ENCODE measurements around the gene IL18.
"Not testable (repeated sequence)": the region's sequence is repeated elsewhere in the genome, so short reads cannot be mapped to it uniquely, and the experiment has no call there.

The IL18 gene

DNA sequence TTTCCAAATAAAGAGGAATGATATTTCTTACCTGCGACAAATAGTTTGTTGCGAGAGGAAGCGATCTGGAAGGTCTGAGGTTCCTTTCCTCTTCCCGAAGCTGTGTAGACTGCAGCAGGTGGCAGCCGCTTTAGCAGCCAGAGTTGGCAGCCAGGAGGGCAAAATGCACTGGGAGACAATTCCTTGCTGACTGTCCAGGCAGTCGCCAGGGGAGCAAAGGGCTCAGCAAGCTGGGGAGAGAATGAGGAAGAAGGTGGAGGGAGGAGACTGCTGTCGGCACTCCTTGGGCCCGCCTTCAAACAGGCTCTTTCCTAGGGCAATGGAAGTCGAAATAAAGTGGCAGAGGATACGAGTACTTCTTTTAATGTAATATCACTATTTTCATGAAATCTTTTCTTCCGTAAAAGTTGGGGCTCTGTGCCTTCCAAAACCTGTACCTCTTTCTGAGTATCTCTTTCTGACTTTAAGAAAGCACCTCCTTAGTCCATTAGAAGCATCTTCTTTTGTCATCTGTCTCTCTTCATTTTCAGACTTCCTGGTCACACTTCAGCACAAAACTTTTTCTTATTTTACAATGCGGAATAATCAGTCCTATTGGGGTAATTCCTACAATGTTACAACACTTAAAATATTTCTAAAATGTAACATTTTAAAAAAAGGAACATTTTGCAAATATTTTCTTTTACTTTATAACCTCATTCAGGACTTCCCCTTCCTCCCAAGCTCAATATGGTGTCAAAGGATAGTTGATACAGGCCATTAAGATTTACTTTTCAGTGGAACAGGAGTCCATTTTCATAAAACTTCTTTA, at the start of gene IL18:
IL18 (minus strand) TSS at position 220 of the 811 bp plus-strand sequence. CDS start 9,041 bp downstream, outside the sequence.
- DNase-seq: no peak

DNA sequence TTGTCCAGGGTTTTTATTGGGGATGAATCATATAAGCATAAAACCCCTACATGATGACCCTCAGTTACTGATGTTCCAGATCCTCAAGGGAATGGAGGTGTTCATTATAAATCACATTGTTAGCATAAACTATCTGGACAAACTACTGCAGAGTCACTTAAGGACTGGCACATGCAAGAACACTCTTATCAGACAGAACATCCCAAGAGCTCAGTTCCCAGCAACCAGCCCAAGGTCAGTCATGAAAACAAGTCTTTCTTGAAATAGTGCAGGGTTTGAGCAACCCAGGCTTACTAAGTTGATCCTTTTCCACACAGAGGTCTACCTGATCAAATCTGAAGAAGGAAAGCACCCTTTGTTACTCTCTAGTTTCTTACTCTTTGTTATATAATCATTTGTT, 48.8 kb upstream of the IL18 start:
- no peak for DNase-seq

DNA sequence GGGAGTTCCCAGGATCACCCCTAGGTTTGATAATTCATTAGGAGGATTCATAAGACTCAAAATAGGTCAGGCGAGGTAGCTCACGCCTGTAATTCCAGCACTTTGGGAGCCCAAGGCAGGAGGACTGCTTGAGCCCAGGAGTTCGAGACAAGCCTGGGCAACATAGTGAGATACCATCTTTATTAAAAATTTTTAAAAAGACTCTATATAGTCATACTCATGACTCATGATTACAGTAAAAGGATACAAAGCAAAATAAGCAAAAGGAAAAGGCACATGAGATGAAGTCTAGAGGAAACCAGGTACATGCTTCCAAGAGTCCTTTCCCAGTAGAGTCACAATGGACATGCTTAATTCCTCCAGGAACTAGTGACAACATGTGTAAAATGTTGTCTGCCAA, 48.4 kb upstream of the IL18 start:
- no peak for DNase-seq

DNA sequence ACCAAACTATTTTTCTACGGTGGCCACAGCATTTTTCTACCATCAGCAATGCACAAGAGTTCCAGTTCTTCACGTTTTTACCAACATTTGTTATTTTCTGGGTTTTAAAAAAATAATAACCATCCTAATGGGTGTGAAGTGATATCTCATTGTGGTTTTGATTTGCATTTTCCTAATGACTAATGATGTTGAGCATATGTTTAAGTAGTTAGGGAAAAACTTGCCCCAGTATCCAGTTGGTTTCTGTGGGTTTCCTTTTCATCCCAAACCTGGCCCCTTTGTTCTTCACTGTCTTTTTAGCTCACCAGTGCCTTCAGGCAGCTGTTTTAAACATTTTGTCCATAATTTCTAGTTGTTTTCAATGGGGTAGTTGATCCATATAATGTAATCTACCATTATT, 47.6 kb upstream of the IL18 start:
- no peak for DNase-seq

DNA sequence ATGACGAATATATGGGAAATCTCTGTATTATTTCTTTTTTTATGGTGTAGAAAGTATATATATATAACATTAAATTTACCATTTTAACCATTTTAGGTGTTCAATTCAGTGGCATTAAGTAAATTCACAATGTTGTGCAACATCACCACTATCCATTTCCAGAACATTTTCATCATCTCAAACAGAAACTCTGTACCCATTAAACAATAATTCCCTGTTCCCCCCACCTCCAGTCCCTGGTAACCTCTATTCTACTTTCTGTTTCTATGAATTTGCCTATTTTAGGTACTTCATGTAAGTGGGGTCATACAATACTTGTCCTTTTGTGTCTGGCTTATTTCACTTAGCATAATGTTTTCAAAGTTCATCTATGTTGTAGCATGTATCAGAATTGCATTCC, 47.0 kb upstream of the IL18 start:
- DNase-seq: no peak

DNA sequence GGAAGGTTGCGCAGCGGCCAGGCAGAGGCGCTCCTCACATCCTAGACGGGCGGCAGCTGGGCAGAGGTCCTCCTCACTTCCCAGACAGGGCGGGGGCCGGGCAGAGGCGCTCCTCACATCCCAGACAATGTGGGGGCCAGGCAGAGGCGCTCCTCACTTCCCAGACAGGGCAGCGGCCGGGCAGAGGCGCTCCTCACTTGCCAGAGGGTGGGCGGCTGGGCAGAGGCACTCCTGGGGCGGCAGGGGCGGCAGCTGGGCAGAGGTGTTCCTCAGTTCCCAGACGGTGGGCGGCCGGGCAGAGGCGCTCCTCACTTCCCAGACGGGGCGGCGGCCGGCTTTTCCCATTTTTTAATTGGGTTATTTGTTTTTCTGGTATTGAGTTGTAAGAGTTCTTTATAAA, 42.2 kb upstream of the IL18 start:
- DNase-seq: no peak

DNA sequence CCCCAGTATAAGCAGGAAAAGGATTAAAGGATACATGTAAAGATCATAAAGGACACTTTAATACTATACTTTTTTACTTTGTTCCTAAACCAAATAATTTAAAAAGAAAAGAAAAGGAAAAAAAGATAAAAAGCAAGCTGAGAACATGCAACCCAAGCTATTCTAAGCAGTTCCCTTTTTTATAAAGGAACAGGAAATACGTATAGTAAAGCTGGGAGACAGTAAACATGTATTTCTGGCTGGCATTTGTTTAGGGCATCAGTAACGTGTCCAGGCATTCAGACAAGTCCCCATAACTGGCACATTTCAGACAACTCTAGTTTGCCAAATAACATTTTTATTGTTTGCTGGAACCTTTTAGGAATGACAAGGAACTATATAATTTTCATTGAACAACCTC, 36.4 kb upstream of the IL18 start:
- DNase-seq: no peak

DNA sequence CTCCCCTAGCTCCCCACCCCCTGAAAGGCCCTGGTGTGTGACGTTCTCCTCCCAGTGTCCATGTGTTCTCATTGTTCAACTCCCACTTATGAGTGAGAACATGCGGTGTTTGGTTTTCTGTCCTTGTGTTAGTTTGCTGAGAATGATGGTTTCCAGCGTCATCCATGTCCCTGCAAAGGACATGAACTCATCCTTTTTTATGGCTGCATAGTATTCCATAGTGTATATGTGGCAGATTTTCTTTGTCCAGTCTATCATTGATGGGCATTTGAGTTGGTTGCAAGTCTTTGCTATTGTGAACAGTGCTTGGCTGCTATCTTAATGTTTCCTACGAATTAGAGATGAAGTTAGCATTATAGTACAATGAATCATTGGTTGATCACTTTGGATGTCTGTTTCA, 35.2 kb upstream of the IL18 start:
- not testable (repeated sequence) for DNase-seq

DNA sequence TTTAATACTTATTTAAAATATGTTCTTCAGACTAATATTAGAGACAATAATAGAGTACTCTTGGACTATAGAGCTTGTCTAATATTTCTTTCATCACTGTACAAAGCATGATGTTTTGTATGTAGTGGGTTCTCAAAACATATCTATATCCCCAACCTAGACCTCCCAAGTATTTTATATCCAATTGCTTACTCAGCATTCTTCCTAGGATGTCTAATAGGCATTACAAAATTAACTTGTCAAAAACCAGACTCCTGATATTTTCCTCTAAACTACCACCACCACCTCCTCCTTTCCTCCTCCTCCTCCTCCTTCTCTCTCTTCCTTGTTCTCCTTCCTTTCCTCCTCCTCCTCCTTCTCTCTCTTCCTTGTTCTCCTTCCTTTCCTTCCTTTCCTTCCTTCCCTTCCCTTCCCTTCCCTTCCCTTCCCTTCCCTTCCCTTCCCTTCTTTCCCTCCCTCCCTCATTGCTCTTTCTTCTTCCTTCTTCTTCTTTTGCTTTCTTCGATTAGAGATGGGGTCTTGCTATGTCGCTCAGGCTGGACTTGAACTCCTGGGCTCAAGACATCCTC, 32.7 kb upstream of the IL18 start:
- no peak for DNase-seq

DNA sequence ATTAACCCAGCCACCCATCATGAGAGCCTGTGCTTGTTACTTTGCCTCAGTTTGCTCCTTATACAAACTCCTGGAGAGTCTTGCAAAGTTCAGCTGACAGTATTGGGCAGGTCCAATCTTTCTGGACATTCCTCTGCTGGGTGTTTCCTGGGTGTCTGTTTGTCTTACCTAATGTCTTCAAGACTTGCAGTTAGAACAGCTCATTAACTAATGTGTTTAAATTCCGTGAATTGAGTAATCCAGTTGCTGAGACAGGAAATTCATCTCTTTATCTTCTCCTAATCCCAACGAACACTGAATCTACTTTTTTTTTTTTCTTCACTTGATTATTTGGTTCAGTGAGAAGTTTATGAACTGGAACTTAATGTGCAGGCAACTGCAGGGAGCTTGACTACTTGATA, 32.1 kb upstream of the IL18 start:
- no peak for DNase-seq

DNA sequence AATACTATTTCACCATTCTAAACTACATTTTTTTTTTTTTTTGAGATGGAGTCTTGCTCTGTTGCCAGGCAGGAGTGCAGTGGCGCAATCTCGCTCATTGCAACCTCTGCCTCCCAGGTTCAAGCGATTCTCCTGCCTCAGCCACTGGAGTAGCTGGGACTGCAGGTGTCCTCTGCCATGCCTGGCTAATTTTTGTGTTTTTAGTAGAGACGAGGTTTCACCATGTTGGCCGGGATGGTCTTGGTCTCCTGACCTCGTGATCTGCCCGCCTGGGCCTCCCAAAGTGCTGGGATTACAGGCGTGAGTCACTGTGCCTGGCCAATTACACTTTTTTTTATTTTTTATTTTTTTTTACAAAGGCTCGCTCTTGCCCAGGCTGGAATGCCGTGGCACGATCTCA, 31.2 kb upstream of the IL18 start:
- DNase-seq: not testable (repeated sequence)

DNA sequence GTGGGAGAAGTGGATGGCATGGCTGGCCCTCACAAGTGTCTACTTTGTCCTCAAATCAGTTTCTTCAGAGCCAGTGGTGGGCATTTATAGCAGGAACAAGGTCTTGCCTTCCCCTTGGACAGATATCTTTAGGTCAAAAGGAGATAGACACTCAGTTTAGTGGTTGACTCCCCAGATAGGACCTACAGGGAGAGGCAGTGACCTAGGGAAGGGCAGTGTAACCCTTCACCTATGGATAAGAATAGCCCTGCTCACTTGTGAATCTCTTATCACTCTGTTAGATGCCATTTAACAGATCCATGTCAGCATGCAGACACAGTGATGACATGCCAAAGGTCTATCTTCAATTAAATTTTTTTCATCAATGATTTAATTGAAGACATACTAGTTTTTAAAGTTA, 22.4 kb upstream of the IL18 start:
- DNase-seq: no peak

DNA sequence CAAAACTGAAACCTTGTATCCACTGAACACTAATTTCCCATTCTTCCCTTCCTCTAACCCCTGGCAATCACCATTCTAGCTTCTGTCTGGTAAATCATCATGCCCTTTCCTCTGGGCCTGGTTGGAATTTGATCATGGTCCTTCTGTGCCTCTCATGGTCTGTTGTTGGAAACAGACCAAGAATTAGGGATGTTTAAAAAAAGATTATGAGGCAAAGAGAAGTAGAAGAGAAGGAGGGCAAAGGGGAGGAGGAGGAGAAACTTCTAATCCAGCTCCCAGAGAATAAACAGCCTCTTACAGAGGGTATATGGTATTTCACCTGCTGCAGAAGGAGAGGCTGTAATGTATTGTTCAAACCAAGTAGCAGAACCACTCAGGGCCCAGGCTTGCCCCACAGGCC, 22.0 kb upstream of the IL18 start:
- no peak for DNase-seq

DNA sequence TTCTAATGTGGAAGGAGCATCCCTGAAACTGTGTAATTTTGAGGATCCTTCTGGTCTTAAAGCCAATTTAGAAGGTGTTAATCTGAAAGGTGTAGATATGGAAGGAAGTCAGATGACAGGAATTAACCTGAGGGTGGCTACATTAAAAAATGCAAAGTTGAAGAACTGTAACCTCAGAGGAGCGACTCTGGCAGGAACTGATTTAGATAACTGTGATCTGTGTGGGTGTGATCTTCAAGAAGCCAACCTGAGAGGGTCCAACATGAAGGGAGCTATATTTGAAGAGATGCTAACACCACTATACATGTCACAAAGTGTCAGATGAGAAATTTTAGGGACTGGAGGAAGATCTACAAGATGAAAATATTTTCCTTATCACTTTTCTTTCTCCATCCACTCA, 19.0 kb upstream of the IL18 start:
- DNase-seq: no peak

DNA sequence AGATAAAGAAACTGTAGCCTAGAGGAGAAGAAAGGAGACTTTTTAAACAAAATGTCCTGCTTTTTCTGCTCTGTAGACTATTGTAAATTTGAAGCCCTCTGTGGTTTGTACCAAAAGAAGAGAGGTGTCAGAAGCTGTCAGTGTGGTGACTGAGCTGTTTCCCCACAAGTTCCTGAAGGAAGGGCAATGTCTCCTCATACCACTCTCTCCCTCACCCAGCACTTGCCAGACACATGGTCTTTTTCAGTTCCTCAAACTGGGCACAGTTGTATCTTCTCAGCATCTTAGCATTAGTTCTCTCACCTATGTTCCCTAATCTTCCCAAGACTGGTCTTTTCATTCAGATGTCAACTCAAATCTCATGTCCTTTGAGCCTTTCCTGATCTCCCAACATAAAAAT, 15.7 kb upstream of the IL18 start:
- no peak for DNase-seq

DNA sequence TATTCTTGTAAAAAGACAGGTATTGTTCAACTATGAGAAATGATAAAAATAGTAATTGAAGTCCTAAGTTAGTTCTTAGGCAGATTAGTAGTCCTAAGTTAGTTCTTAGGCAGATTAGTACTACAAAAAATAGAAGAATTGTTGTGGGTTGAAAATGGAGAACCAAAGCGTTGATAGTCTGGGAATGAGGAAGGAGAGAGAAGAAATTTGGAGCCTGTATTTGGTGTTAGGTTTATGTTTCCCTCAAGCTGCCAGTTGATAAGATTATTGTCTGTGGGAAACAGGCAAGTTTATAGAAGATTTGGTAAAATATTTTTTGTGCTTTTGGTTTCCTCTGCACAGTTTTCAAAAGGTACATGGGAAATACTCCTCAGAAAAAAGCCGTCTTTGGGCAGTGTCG, 15.0 kb upstream of the IL18 start:
- DNase-seq: no peak

DNA sequence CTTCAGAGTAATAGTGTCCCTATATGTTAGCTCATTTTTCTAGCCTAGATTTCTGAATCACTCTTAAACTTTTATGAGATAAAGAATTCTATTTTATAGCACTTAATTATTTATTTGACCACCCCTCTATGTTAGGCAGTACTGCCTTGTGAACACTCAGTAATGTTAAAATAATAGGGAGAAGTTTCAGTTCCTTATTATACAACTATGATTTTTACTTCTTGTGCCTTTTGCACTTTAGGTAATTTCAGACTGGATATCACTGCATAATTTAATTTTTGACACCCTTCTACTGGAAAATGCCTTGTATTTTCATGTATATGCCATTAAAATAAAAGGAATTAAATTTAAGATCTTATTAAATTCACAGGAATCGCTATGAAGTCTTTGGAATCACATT, 14.5 kb upstream of the IL18 start:
- DNase-seq: no peak

DNA sequence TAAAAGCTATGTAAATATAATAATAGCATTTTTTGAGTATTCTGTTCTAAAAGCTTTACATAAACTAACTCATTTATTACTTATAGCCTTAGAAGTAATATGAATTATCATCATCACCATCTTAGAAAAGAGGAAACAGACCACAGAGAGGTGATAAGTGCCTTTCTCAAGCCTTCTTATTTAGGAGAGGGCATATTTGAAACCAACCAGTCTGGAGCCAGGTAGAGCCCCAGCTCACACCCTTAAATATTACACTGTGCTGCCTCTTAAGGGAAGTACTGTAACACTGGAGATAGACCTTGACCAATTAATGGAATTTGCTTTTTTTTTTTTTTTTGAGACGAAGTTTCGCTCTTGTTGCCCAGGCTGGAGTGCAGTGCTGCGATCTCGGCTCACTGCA, 13.7 kb upstream of the IL18 start:
- DNase-seq: no peak

DNA sequence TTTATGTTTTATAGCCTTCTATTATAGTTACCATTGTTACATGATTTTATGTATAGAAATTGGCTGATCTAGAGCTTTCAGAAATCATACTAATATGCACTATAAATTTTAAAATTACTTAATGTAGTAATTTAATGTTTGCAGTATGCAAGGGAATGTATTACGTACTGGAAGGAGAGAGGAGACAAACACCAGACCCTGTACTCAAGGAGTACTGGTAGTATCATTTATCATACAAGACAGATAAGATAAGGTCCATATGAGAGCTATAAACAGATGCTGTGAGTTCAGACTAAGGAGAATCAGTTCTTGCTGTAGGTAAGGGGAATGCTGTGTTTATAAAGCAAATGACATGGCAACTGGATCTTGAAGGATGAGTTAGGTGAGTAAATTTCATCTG, 12.2 kb upstream of the IL18 start:
- no peak for DNase-seq

DNA sequence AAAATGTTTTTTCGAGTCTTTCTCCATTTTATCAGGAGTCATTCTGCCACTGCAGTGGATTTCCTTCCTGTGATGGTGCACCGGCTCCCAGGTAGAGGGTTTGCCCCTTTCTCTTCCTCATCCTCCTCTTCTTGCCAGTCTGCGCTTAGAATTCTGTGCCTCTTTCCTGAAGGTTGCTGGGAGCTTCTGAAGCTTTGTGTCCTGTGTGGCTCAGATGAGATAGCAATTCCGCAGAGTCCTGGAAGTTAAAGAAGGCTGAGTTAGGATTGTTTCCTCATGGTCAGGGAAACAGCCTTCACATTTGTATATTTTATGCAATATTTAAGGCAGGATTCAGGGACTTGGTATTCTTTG, 11.7 kb upstream of the IL18 start:
- peak in 1 of 2 experiments; percentile 60 for DNase-seq

DNA sequence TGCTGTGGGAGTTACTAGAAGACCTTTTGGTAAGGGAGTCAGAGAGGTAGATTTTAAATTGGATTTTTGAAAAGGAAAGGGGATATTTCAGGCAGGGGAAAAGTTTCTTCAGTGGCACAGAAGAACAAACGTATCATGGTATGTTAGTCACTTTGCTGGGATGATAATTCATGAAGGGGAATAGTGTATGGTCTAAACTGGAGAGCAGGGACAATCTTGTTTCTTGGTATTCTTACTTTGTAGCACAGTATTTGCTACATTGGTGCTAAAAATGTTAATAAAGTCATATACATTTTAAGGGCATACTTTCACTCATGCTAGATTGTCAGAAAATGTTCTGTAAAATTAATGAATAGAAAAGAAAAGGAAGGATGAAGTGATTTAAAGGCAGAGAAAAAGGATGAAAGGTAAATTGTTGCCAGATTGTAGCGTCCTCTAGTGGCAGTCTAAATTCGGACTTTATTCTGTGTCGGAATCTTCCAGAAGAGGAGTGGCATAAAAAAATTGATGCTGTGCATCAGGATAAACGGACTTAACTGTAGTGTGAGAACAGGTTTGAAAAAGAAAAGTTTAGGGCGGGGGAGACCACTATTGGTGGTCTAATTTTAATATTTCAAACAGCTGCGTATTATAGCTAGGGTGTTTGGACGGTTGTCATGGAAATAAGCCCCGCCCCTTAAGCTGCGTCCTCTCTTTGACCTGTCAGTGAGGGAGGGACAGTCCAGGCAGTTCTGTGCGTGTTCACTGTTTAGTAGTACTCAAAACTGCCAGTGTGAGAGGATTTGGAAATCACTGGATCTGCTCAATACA, 11.1 kb upstream of the IL18 start, which contains the start of gene BCO2:
BCO2 (plus strand) TSS at position 724 of the 810 bp plus-strand sequence. CDS start 90 bp downstream, outside the sequence.
- peak; percentile 78 to 94 for DNase-seq

DNA sequence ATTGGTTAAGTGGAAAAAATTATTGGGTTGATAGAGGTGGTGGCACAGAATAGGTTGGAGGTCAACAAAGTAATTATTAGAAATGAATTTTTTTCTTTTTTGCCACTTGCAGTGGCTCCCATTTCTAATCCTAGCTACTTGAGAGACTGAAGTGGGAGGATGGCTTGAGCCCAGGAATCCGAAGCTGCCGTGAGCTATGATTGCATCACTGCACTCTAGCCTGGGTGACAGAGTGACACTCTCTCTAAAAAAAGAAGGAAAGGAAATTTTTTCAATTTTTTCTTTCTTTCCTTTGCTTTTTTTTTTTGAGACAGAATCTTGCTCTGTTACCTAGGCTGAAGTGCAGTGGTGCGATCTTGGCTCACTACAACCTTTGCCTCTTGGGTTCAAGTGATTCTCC, 9.3 kb upstream of the IL18 start:
- DNase-seq: no peak

DNA sequence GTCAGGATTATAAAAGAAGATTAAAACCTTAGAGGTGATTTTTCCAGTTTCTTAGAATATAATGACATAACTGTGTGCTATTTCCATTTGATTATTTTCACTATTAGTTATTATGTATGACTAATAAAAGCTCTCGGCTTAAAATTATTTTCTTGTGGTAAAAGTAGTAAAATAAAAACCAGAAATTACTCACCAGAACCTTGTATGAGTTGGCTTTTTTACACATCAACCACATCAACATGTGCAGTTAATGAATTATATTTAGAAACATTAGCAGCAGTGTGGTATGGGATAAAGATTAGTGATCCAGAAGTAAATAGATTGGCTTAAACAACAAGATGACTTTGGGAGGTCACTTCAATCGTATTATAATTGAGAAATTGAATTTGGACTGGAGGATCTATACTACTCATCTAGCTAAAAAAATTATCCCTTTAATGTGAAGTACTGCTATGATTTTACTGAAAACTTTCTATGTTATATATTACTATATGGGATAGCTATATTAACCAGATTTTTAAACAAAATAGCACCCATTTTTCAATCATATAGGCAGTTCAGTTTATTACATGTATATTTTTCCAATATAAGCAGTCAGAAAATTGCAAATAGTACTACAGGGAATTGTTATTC, 8.6 kb upstream of the IL18 start:
- no peak for DNase-seq

DNA sequence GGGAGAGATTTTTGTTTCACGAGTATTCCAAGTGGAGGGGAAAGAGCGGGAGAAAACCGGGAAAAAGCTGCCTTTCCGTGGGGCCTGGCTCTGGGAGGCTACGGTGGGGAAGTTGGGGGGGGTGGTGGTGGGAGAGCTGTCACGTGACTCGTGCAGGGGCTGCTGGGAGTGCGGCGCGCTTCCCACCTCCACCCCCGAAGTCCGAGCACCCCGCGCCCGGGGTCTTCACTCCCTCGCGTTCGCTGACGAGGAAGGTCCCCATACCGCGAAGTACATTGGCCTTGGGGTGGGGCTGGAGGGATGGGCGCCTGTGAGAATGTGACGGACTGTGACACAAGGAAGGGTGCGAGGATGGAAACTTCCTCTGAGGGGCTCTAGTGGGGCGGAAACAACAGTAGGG, 3.3 kb upstream of the IL18 start, which contains the start of gene TEX12:
TEX12 (plus strand) TSS at position 228 of the 400 bp plus-strand sequence. CDS start 1,897 bp downstream, outside the sequence.
- DNase-seq: no peak

Data from NCI-H526 (cell line).